ENCODE data around the gene DNAH14.

Gene DNAH14

GRCh38 chr1:225137976-225138375, 208.5 kb downstream of the DNAH14 start:
- TF ChIP-seq, protein P1, sequence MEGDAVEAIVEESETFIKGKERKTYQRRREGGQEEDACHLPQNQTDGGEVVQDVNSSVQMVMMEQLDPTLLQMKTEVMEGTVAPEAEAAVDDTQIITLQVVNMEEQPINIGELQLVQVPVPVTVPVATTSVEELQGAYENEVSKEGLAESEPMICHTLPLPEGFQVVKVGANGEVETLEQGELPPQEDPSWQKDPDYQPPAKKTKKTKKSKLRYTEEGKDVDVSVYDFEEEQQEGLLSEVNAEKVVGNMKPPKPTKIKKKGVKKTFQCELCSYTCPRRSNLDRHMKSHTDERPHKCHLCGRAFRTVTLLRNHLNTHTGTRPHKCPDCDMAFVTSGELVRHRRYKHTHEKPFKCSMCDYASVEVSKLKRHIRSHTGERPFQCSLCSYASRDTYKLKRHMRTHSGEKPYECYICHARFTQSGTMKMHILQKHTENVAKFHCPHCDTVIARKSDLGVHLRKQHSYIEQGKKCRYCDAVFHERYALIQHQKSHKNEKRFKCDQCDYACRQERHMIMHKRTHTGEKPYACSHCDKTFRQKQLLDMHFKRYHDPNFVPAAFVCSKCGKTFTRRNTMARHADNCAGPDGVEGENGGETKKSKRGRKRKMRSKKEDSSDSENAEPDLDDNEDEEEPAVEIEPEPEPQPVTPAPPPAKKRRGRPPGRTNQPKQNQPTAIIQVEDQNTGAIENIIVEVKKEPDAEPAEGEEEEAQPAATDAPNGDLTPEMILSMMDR (IDR thresholded peaks at IDR 0.05) = no peak

- TF ChIP-seq, protein P1 (IDR thresholded peaks at IDR 0.05) = no peak
Measured at GRCh38 chr1:225143001-225143400, 213.5 kb downstream of the DNAH14 start.

- TF ChIP-seq, protein P1 (IDR thresholded peaks at IDR 0.05) = no peak
Measured at GRCh38 chr1:225146478-225146877, 217.0 kb downstream of the DNAH14 start.

- TF ChIP-seq, protein P1 (IDR thresholded peaks at IDR 0.05) = no peak
Measured at GRCh38 chr1:225152061-225152460, 222.6 kb downstream of the DNAH14 start.

DNA sequence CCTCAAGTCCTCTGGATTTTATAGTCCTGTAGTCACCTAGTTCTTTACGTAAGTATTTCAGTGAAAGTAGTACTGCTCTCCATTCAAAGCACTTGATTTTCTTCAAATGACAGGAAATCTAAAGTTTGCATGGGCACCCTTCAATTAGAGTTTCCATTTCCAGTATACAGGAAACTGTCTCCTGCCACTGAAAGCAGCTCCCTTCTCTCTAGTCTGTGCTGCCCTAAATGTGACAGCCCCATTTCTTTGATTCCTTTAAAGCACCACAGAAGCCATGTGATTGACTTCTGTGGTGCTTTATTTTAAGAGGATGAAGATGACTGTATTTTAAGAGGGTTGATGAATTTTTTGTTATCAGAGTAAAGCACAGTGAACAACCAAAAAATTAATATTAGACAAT, 226.1 kb downstream of the DNAH14 start:
- TF ChIP-seq, protein P1 (IDR thresholded peaks at IDR 0.05) = no peak

DNA sequence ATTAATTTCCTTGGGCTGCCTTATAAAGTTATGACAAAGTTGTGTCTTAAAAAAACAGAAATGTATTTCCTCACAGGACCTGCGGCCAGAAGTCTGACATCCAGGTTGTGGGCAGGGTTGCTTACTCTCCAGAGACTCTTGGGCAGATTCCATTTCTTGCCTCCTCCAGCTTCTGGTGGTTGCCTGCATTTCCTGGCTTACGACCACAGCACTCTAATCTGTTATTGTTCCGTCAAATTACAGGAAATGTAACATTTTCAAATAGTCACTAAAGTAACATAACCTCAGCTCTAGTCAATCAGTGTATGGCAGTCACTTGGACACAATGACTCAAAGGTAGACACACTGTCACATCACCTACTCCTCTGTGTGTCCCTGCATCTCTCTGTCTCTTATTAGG, 226.8 kb downstream of the DNAH14 start:
- TF ChIP-seq, protein P1 (IDR thresholded peaks at IDR 0.05) = no peak

- TF ChIP-seq, protein P1 (IDR thresholded peaks at IDR 0.05) = no peak
Measured at GRCh38 chr1:225158291-225158690, 228.8 kb downstream of the DNAH14 start.

GRCh38 chr1:225159793-225160192, 230.3 kb downstream of the DNAH14 start:
- TF ChIP-seq, protein P1 (IDR thresholded peaks at IDR 0.05) = no peak
